HepG2 (cell line): ENCODE measurements around the gene UBQLN1. TPM values are rescaled to one million over a fixed set of nuclear protein-coding genes. Genes with fewer than 3 reads are reported as not detected.

ENCODE experiments used
- AFF4 ChIP-seq: sonication (generic); formaldehyde crosslinking; IDR thresholded peaks from 2 replicates; pipeline ENCODE4 v1.4.0; 2020; ENCODE audit warnings: missing genetic modification reagents
- BRD4 ChIP-seq: sonication (generic); formaldehyde crosslinking; IDR thresholded peaks from 2 replicates; pipeline ENCODE4 v1.4.0; 2020; ENCODE audit warnings: missing genetic modification reagents
- CAMTA2 ChIP-seq: sonication (generic); formaldehyde crosslinking; IDR thresholded peaks from 2 replicates; pipeline ENCODE4 v1.4.0; 2020; ENCODE audit warnings: mild to moderate bottlenecking, missing genetic modification reagents, borderline replicate concordance
- DMAP1 ChIP-seq: IDR thresholded peaks from 2 replicates; pipeline ENCODE4 v1.6.1; 2016
- GPN1 ChIP-seq: sonication (generic); formaldehyde crosslinking; IDR thresholded peaks from 2 replicates; pipeline ENCODE4 v1.5.1; 2020; ENCODE audit warnings: missing genetic modification reagents, borderline replicate concordance
- HDAC6 ChIP-seq: fragments of 200-600 bp; sonication (generic); IDR thresholded peaks from 2 replicates; pipeline ENCODE4 v1.7.0; 2017; ENCODE audit warnings: mild to moderate bottlenecking, antibody characterized with exemption, low read length, low read depth
- HNRNPLL ChIP-seq: fragments of 200-400 bp; formaldehyde crosslinking; IDR thresholded peaks from 2 replicates; pipeline ENCODE4 v1.6.1; 2017; ENCODE audit warnings: mild to moderate bottlenecking, low read depth, low read length; ENCODE audit not compliant: poor library complexity, severe bottlenecking
- HOXA9 ChIP-seq: sonication (generic); formaldehyde crosslinking; IDR thresholded peaks from 2 replicates; pipeline ENCODE4 v1.8.1; 2022; ENCODE audit warnings: missing genetic modification reagents, mild to moderate bottlenecking, moderate library complexity, borderline replicate concordance
- KLF9 ChIP-seq: IDR thresholded peaks from 2 replicates; pipeline ENCODE4 v1.6.1; 2016; ENCODE audit warnings: low read depth
- MXI1 ChIP-seq: IDR thresholded peaks from 3 replicates; pipeline ENCODE4 v1.6.1; 2012; ENCODE audit warnings: low read depth, low read length, inconsistent platforms, borderline replicate concordance
- POLR2AphosphoS2 ChIP-seq: IDR thresholded peaks from 2 replicates; pipeline ENCODE4 v1.6.1; 2011; ENCODE audit warnings: low read depth, low read length, improper control_type of control experiment
- SETDB1 ChIP-seq: sonication (generic); formaldehyde crosslinking; IDR thresholded peaks from 2 replicates; pipeline ENCODE4 v1.5.1; 2020; ENCODE audit warnings: missing genetic modification reagents, mild to moderate bottlenecking, borderline replicate concordance
- TAF1 ChIP-seq: sonication (generic); formaldehyde crosslinking; IDR thresholded peaks from 2 replicates; pipeline ENCODE4 v1.4.0; 2020; ENCODE audit warnings: missing genetic modification reagents
- TRIM22 ChIP-seq: fragments of 450-650 bp; IDR thresholded peaks from 2 replicates; pipeline ENCODE4 v1.6.1; 2017
- ZBTB43 ChIP-seq: sonication (generic); formaldehyde crosslinking; conservative IDR thresholded peaks from 2 replicates; pipeline ENCODE4 v1.4.0; 2020; ENCODE audit warnings: missing genetic modification reagents
- ZFP36 ChIP-seq: fragments of 150-350 bp; IDR thresholded peaks from 2 replicates; pipeline ENCODE4 v1.6.1; 2018; ENCODE audit warnings: borderline replicate concordance, low read length, low read depth; ENCODE audit not compliant: partially characterized antibody
- ZNF121 ChIP-seq: sonication (generic); formaldehyde crosslinking; IDR thresholded peaks from 2 replicates; pipeline ENCODE4 v1.5.0; 2020; ENCODE audit warnings: mild to moderate bottlenecking, missing genetic modification reagents
- ZNF124 ChIP-seq: sonication (generic); formaldehyde crosslinking; IDR thresholded peaks from 2 replicates; pipeline ENCODE4 v1.4.0; 2020; ENCODE audit warnings: missing genetic modification reagents
- ZNF225 ChIP-seq: sonication (generic); formaldehyde crosslinking; IDR thresholded peaks from 2 replicates; pipeline ENCODE4 v1.4.0; 2020; ENCODE audit warnings: mild to moderate bottlenecking, missing genetic modification reagents
- ZNF382 ChIP-seq: sonication (generic); formaldehyde crosslinking; IDR thresholded peaks from 2 replicates; pipeline ENCODE4 v1.5.0; 2020; ENCODE audit warnings: missing genetic modification reagents, mild to moderate bottlenecking, borderline replicate concordance
- ZNF446 ChIP-seq: sonication (generic); formaldehyde crosslinking; IDR thresholded peaks from 2 replicates; pipeline ENCODE4 v1.5.0; 2020; ENCODE audit warnings: mild to moderate bottlenecking, missing genetic modification reagents
- polyA plus RNA-seq, 8 experiments: library from polyadenylated mRNA; depleted of rRNA in 3 of 8; stranded (reverse) in 7 of 8; unstranded in 1 of 8; fragments of >200 nt; fragmentation: Illumina TruSeq in 4 of 8; extraction: Trizol in 4 of 8; gene quantifications; 2 replicates each; pipeline versions ENCODE4 v1.2.1 to v1.2.3, GENCODE V29; 2011 to 2016; ENCODE audit warnings: low read depth in 4 of 8, missing spikeins in 1 of 8, mixed read lengths in 1 of 8; ENCODE audit not compliant: insufficient read depth in 1 of 8
- total RNA-seq, 5 experiments: library from RNA; depleted of rRNA; stranded (reverse); fragments of >200 nt; fragmentation: Illumina TruSeq; extraction: Trizol; gene quantifications; 2 replicates each; pipeline ENCODE4 v1.2.3, GENCODE V29; 2016; ENCODE audit warnings: low read depth in 1 of 5
- TF ChIP-seq, protein P1 (sequence below): sonication (generic); formaldehyde crosslinking; IDR thresholded peaks from 2 replicates; pipeline ENCODE4 v1.8.1; 2023; ENCODE audit warnings: mild to moderate bottlenecking, missing genetic modification reagents

Gene UBQLN1
- total and polyA plus RNA-seq, 2 of the 13 experiments (the other 11 are each of a cell fraction or from before 2014, with no cell fraction given), result 78.1 to 83.8 TPM

GRCh38 chr9:83706676-83707517 lies 861 bp downstream of the UBQLN1 start (continued):
- TF ChIP-seq TRIM22 (no peak), ZBTB43 (CRISPR knock-in tag) (no peak), ZNF121 (CRISPR knock-in tag) (no peak), ZFP36 (no peak), SETDB1 (no peak), BRD4 (CRISPR knock-in tag) (peak; percentile 15; the same call in 1 of the 2 replicates), CAMTA2 (CRISPR knock-in tag) (no peak), HNRNPLL (no peak), GPN1 (no peak), ZNF225 (no peak), DMAP1 (CRISPR knock-in tag) (no peak), AFF4 (CRISPR knock-in tag) (no peak), POLR2AphosphoS2 (no peak), ZNF382 (CRISPR knock-in tag) (no peak), TAF1 (no peak), MXI1 (0 out of 3 replicates have a peak, but pooled peaks have one; percentile 33), ZNF446 (peak; percentile 62; the same call in 1 of the 2 replicates), KLF9 (CRISPR knock-in tag) (no peak), ZNF124 (CRISPR knock-in tag) (no peak), HDAC6 (no peak), HOXA9 (CRISPR knock-in tag) (0 out of 2 replicates have a peak, but pooled peaks have one; percentile 14)
- TF ChIP-seq, protein P1, sequence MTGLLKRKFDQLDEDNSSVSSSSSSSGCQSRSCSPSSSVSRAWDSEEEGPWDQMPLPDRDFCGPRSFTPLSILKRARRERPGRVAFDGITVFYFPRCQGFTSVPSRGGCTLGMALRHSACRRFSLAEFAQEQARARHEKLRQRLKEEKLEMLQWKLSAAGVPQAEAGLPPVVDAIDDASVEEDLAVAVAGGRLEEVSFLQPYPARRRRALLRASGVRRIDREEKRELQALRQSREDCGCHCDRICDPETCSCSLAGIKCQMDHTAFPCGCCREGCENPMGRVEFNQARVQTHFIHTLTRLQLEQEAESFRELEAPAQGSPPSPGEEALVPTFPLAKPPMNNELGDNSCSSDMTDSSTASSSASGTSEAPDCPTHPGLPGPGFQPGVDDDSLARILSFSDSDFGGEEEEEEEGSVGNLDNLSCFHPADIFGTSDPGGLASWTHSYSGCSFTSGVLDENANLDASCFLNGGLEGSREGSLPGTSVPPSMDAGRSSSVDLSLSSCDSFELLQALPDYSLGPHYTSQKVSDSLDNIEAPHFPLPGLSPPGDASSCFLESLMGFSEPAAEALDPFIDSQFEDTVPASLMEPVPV, result no peak
